Smooth muscle cell (in vitro differentiated cells): ENCODE measurements around the gene ERC1. TPM values are rescaled to one million over a fixed set of nuclear protein-coding genes. Genes with fewer than 3 reads are reported as not detected.

Source experiments
- DNase-seq: peaks from one replicate; lab custom pipeline; 2025; ENCODE audit not compliant: unreplicated experiment; lab: John Stamatoyannopoulos, UW
- H2AFZ ChIP-seq: fragments of 200-600 bp; sonication (generic); 2 replicates; pipeline ENCODE4 v1.6.0; 2016; ENCODE audit warnings: antibody characterized with exemption, low read depth, mild to moderate bottlenecking
- H3F3A ChIP-seq: fragments of 200-600 bp; sonication (generic); 2 replicates; pipeline ENCODE4 v1.6.0; 2017; ENCODE audit warnings: antibody characterized with exemption, low read depth
- H3K27ac ChIP-seq: fragments of 200-600 bp; sonication (generic); 2 replicates; pipeline ENCODE4 v1.5.1; 2016; ENCODE audit warnings: low read depth, mild to moderate bottlenecking
- H3K27me3 ChIP-seq: fragments of 200-600 bp; sonication (generic); 2 replicates; pipeline ENCODE4 v1.6.1; 2016; ENCODE audit warnings: low read depth, mild to moderate bottlenecking
- H3K36me3 ChIP-seq: fragments of 200-600 bp; sonication (generic); 2 replicates; pipeline ENCODE4 v1.5.1; 2016; ENCODE audit warnings: low read depth
- H3K4me1 ChIP-seq: fragments of 200-600 bp; sonication (generic); 2 replicates; pipeline ENCODE4 v1.5.1; 2016; ENCODE audit warnings: low read depth
- H3K4me2 ChIP-seq: fragments of 200-600 bp; sonication (generic); 2 replicates; pipeline ENCODE4 v1.6.0; 2016; ENCODE audit warnings: mild to moderate bottlenecking
- H3K4me3 ChIP-seq: fragments of 200-600 bp; sonication (generic); 2 replicates; pipeline ENCODE4 v1.5.1; 2016; ENCODE audit warnings: mild to moderate bottlenecking
- H3K79me2 ChIP-seq: fragments of 200-600 bp; sonication (generic); 2 replicates; pipeline ENCODE4 v1.6.0; 2016; ENCODE audit warnings: low read depth, mild to moderate bottlenecking
- H3K9ac ChIP-seq: fragments of 200-600 bp; sonication (generic); 2 replicates; pipeline ENCODE4 v1.6.0; 2016; ENCODE audit warnings: low read depth
- H3K9me3 ChIP-seq: fragments of 200-600 bp; sonication (generic); replicated peaks from 2 replicates; pipeline ENCODE4 v1.5.1; 2016; ENCODE audit warnings: low read depth
- H4K20me1 ChIP-seq: fragments of 200-600 bp; sonication (generic); 2 replicates; pipeline ENCODE4 v1.6.0; 2016; ENCODE audit warnings: low read depth
- WGBS: methylation state at CpG from one replicate; pipeline ENCODE4 v1.1.7; 2016; ENCODE audit warnings: low lambda C conversion rate; 5-methylcytosine and 5-hydroxymethylcytosine counted together
- polyA plus RNA-seq: library from polyadenylated mRNA; unstranded; fragments of >200 nt; fragmentation: Nextera tagmentation; extraction: Ambion mirVana; gene quantifications from 2 replicates; pipeline ENCODE4 v1.2.1, GENCODE V29; 2016
- total RNA-seq: library from RNA; depleted of rRNA; stranded (reverse); fragments of >200 nt; gene quantifications from 2 replicates; pipeline ENCODE4 v1.2.3, GENCODE V29; 2014
- TF ChIP-seq, protein P1 (sequence below): fragments of 200-600 bp; sonication (generic); IDR thresholded peaks from 2 replicates; pipeline ENCODE4 v1.5.1; 2017; ENCODE audit warnings: borderline replicate concordance, mild to moderate bottlenecking, antibody characterized with exemption; ENCODE audit not compliant: insufficient read depth, poor library complexity, severe bottlenecking

Gene ERC1
- total and polyA plus RNA-seq, 2 experiments from 2014 or later = 13.8 to 17.6 TPM

DNA sequence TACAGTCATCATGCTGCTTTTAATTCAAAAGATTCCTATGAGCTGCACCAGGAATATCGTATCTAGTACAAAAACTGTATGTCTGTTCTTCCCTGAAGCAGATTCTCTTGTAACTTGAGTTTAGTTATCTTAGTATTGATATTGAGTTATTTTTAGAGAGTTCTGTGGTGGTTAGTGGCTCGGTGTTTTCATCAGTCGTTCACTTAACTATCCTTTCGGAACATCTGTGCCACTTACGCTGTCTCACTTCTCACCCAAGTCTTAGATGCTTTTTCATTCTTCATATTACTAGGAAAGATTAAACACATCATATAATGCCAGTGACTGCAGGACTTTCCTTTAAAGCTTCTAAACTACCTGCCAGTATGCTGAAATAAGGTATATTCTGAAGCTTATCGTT lies 352.4 kb downstream of the ERC1 start:
- TF ChIP-seq, protein P1, sequence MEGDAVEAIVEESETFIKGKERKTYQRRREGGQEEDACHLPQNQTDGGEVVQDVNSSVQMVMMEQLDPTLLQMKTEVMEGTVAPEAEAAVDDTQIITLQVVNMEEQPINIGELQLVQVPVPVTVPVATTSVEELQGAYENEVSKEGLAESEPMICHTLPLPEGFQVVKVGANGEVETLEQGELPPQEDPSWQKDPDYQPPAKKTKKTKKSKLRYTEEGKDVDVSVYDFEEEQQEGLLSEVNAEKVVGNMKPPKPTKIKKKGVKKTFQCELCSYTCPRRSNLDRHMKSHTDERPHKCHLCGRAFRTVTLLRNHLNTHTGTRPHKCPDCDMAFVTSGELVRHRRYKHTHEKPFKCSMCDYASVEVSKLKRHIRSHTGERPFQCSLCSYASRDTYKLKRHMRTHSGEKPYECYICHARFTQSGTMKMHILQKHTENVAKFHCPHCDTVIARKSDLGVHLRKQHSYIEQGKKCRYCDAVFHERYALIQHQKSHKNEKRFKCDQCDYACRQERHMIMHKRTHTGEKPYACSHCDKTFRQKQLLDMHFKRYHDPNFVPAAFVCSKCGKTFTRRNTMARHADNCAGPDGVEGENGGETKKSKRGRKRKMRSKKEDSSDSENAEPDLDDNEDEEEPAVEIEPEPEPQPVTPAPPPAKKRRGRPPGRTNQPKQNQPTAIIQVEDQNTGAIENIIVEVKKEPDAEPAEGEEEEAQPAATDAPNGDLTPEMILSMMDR = no peak
- no peak overlapping the region for H3K4me2 ChIP-seq
- H3K9ac ChIP-seq = no peak overlapping the region
- no peaks in the 10 kb centered on the region for H3K27me3 ChIP-seq
- no peak overlapping the region for H3K27ac ChIP-seq
- no peaks in the 10 kb centered on the region for H3K4me1 ChIP-seq
- H4K20me1 ChIP-seq = peaks cover 7% of the 10 kb centered on the region
- no peak overlapping the region for H2AFZ ChIP-seq
- 67% methylated on average over 6 of the region's 6 CpGs for WGBS
- no peak for DNase-seq
- no peaks in the 10 kb centered on the region for H3F3A ChIP-seq
- no peaks in the 10 kb centered on the region for H3K36me3 ChIP-seq
- no peaks in the 10 kb centered on the region for H3K79me2 ChIP-seq
- H3K9me3 ChIP-seq = no peaks in the 10 kb centered on the region
- H3K4me3 ChIP-seq = no peak overlapping the region

DNA sequence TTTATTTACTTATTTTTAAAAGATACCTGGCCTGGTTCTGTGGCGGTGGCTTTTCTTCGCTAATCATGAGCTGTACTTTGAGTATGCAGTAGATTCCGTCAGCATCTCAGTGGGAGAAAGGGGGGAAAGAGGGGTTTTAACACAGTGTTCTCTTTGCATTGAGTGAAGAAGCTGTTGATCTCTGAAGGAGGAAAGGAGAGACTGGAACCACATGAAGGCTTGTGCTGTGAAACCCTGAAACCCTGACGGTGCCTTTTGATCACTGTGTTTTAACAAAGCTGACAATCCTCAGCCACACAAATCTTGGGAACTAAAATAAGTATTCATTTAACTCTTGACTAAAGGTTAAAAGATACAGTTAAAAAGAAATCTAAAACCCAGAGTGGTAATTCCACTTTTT lies 353.2 kb downstream of the ERC1 start:
- no peaks in the 10 kb centered on the region for H3K27me3 ChIP-seq
- no peak overlapping the region for H3K27ac ChIP-seq
- no peaks in the 10 kb centered on the region for H3K9me3 ChIP-seq
- H3F3A ChIP-seq = no peaks in the 10 kb centered on the region
- WGBS = 86% methylated on average over 4 of the region's 4 CpGs
- H3K9ac ChIP-seq = no peak overlapping the region
- TF ChIP-seq, protein P1 = no peak
- no peaks in the 10 kb centered on the region for H3K36me3 ChIP-seq
- H3K4me3 ChIP-seq = no peak overlapping the region
- no peak overlapping the region for H2AFZ ChIP-seq
- DNase-seq = no peak
- no peaks in the 10 kb centered on the region for H4K20me1 ChIP-seq
- H3K4me2 ChIP-seq = no peak overlapping the region
- H3K79me2 ChIP-seq = no peaks in the 10 kb centered on the region
- H3K4me1 ChIP-seq = no peaks in the 10 kb centered on the region

DNA sequence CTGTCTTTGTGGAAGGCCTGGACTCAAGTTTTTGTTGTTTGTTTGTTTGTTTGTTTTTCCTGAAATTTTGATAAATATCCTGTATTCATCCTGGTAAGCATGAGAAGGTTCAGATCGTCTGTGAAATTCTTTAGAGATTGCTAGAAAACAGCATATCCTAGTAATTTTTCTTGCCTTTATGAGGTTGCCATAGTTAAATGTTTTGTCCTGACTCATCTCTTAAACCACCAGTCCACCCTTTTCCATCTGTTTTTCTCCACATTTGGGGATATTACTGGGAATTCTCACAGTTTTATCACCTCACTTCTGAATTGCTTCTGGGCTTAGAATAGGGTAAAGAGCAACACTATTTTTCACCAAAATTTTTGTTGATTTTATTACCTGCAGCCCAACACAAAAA lies 355.1 kb downstream of the ERC1 start:
- H3K27me3 ChIP-seq = no peaks in the 10 kb centered on the region
- H4K20me1 ChIP-seq = no peaks in the 10 kb centered on the region
- peak overlapping the region; percentile 2 for H3K4me2 ChIP-seq
- DNase-seq = no peak
- H3K4me1 ChIP-seq = peaks cover 12% of the 10 kb centered on the region
- TF ChIP-seq, protein P1 = no peak
- H3K9ac ChIP-seq = no peak overlapping the region
- H3K4me3 ChIP-seq = no peak overlapping the region
- H3F3A ChIP-seq = no peaks in the 10 kb centered on the region
- no peaks in the 10 kb centered on the region for H3K36me3 ChIP-seq
- H2AFZ ChIP-seq = no peak overlapping the region
- WGBS = 17% methylated on average over 1 of the region's 1 CpG
- H3K79me2 ChIP-seq = no peaks in the 10 kb centered on the region
- no peaks in the 10 kb centered on the region for H3K9me3 ChIP-seq
- peak overlapping the region; percentile 61 for H3K27ac ChIP-seq

DNA sequence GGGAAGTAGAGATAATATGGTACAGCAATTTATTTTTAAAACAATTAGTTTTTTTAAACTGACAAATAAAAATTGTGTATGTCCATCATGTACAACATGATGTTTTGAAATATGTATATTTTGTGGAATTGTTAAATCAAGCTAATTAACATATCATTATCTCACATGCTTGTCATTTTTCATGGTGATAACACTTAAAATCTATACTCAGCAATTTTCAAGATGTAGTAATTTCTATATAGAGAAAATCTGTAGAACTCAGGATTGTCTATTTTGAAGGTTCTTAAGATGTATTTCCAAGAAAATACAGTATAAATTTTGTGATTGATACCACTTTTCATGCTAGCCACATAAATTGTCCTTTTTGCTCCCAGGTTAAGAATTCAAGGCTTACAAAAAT lies 356.3 kb downstream of the ERC1 start:
- TF ChIP-seq, protein P1 = no peak
- Histone ChIP-seq H3K4me2 (no peak overlapping the region), H3K79me2 (no peaks in the 10 kb centered on the region), H4K20me1 (no peaks in the 10 kb centered on the region), H3K4me1 (peaks cover 12% of the 10 kb centered on the region), H3K4me3 (no peak overlapping the region), H3K27ac (no peak overlapping the region), H3K27me3 (no peaks in the 10 kb centered on the region), H3K9me3 (no peaks in the 10 kb centered on the region), H2AFZ (no peak overlapping the region), H3F3A (no peaks in the 10 kb centered on the region), H3K36me3 (no peaks in the 10 kb centered on the region), H3K9ac (no peak overlapping the region)
- DNase-seq = no peak
